WERI-Rb-1 (cell line): ENCODE results near the gene FAM210B.
A peak's percentile ranks its signal among the peaks of the same experiment; 100 is the strongest.
"Not testable (repeated sequence)": the region's sequence is repeated elsewhere in the genome, so short reads cannot be mapped to it uniquely, and the experiment has no call there.

Experiments
- DNase-seq: peaks from one replicate; pipeline ENCODE4 v3.0.0-alpha.2; 2020
- H3K27ac ChIP-seq: fragments of 250-450 bp; sonication (Bioruptor Pico); 2 replicates; pipeline ENCODE4 v1.5.1; 2020; ENCODE audit warnings: mild to moderate bottlenecking, moderate library complexity
- H3K27me3 ChIP-seq: fragments of 250-450 bp; sonication (Bioruptor Pico); 2 replicates; pipeline ENCODE4 v1.5.1; 2021; ENCODE audit warnings: mild to moderate bottlenecking, low read depth, moderate library complexity; ENCODE audit not compliant: insufficient read depth, severe bottlenecking
- H3K36me3 ChIP-seq: fragments of 250-450 bp; sonication (Bioruptor Pico); 2 replicates; pipeline ENCODE4 v1.5.1; 2020; ENCODE audit warnings: mild to moderate bottlenecking, moderate library complexity
- H3K4me3 ChIP-seq: 2 replicates; pipeline ENCODE4 v1.5.1; 2011; ENCODE audit warnings: low read depth, mild to moderate bottlenecking, control low read depth, low read length
- H3K9me3 ChIP-seq: fragments of 250-450 bp; sonication (Bioruptor Pico); 2 replicates; pipeline ENCODE4 v1.5.1; 2021; ENCODE audit warnings: mild to moderate bottlenecking, moderate library complexity; ENCODE audit not compliant: severe bottlenecking
- CTCF ChIP-seq: IDR thresholded peaks from 2 replicates; pipeline ENCODE4 v1.5.1; 2011; ENCODE audit warnings: low read depth, mild to moderate bottlenecking, control low read depth, inconsistent platforms, low read length

The FAM210B gene

GRCh38 chr20:56389807-56390206, 31.0 kb downstream of the FAM210B start:
- H3K9me3 ChIP-seq = no peaks in the 10 kb centered on the region
- peaks cover 57% of the 10 kb centered on the region for H3K36me3 ChIP-seq
- H3K4me3 ChIP-seq = no peak overlapping the region
- no peak overlapping the region for H3K27ac ChIP-seq
- no peak for TF ChIP-seq CTCF
- no peak for DNase-seq
- H3K27me3 ChIP-seq = no peaks in the 10 kb centered on the region

GRCh38 chr20:56390396-56390795, 31.6 kb downstream of the FAM210B start:
- not testable (repeated sequence) for H3K27me3 ChIP-seq, DNase-seq, H3K4me3 ChIP-seq, H3K27ac ChIP-seq, H3K9me3 ChIP-seq
- peaks cover 57% of the 10 kb centered on the region for H3K36me3 ChIP-seq

- DNase-seq = no peak
- no peak for TF ChIP-seq CTCF
- Histone ChIP-seq H3K27me3 (no peaks in the 10 kb centered on the region), H3K36me3 (peaks cover 57% of the 10 kb centered on the region), H3K4me3 (peak overlapping the region; percentile 84), H3K9me3 (no peaks in the 10 kb centered on the region), H3K27ac (peak overlapping the region; percentile 98)
These were observed 32.3 kb downstream of the FAM210B start for GRCh38 chr20:56391037-56391436.

- Histone ChIP-seq H3K27ac (peak overlapping the region; percentile 98), H3K36me3 (peaks cover 57% of the 10 kb centered on the region), H3K4me3 (peak overlapping the region; percentile 84), H3K27me3 (no peaks in the 10 kb centered on the region), H3K9me3 (no peaks in the 10 kb centered on the region)
- no peak for TF ChIP-seq CTCF
- no peak for DNase-seq
These were observed 32.9 kb downstream of the FAM210B start for GRCh38 chr20:56391596-56392131.

GRCh38 chr20:56392132-56392880, 33.5 kb downstream of the FAM210B start, which contains the start of the genes AURKA and CSTF1:
AURKA (minus strand) TSS chr20:56392215; CDS start chr20:56388197, 4,018 bp downstream.
CSTF1 (plus strand) TSS chr20:56392645; CDS start chr20:56395553, 2,908 bp downstream.
- Histone ChIP-seq H3K27ac (peak within 1 kb of the TSS; percentile 98), H3K4me3 (peak within 1 kb of the TSS; percentile 84), H3K36me3 (peaks cover 57% of the 10 kb centered on the region), H3K9me3 (no peaks in the 10 kb centered on the region), H3K27me3 (no peaks in the 10 kb centered on the region)
- peak; percentile 99 for DNase-seq
- TF ChIP-seq CTCF = no peak

GRCh38 chr20:56392881-56393482, 34.2 kb downstream of the FAM210B start:
- no peak for TF ChIP-seq CTCF
- no peak for DNase-seq

More at GRCh38 chr20:56392881-56393482, 34.2 kb downstream of the FAM210B start:
- H3K36me3 ChIP-seq = peaks cover 57% of the 10 kb centered on the region
- H3K4me3 ChIP-seq = peak overlapping the region; percentile 84
- no peaks in the 10 kb centered on the region for H3K27me3 ChIP-seq
- no peaks in the 10 kb centered on the region for H3K9me3 ChIP-seq
- peak overlapping the region; percentile 98 for H3K27ac ChIP-seq
